Renal cortical epithelial cell (primary cell): ENCODE measurements around the gene KIR2DL3. TPM values are rescaled to one million over a fixed set of nuclear protein-coding genes. Genes with fewer than 3 reads are reported as not detected.
"Not testable (repeated sequence)": the region's sequence is repeated elsewhere in the genome, so short reads cannot be mapped to it uniquely, and the experiment has no call there.

Experiments
- DNase-seq: peaks from one replicate; pipeline ENCODE4 v3.0.0-alpha.2; 2011; ENCODE audit warnings: low read depth
- total RNA-seq: library from RNA; depleted of rRNA; stranded (reverse); fragments of >200 nt; gene quantifications from 2 replicates; pipeline ENCODE4 v1.2.3, GENCODE V29; 2014

KIR2DL3 gene
- not detected in 2 replicates for total RNA-seq

- DNase-seq, result not testable (repeated sequence)
Observed at GRCh38 chr19:54738306-54738705, at the start of gene KIR2DL3. Gene KIR2DL3, plus strand, starts transcription at chr19:54738513. Its CDS starts 33 bp downstream, at chr19:54738546.

- DNase-seq, result no peak
Observed at GRCh38 chr19:54691582-54692297, 46.6 kb upstream of the KIR2DL3 start.

GRCh38 chr19:54692298-54692615 lies 46.1 kb upstream of the KIR2DL3 start:
- no peak for DNase-seq

GRCh38 chr19:54694648-54695047 lies 43.7 kb upstream of the KIR2DL3 start:
- no peak for DNase-seq

- no peak for DNase-seq
Observed at GRCh38 chr19:54696117-54696548, 42.2 kb upstream of the KIR2DL3 start.

- no peak for DNase-seq
Observed at GRCh38 chr19:54696766-54697165, 41.5 kb upstream of the KIR2DL3 start.

- DNase-seq, result not testable (repeated sequence)
Observed at GRCh38 chr19:54697716-54698115, 40.6 kb upstream of the KIR2DL3 start.

GRCh38 chr19:54704928-54705327 lies 33.4 kb upstream of the KIR2DL3 start:
- no peak for DNase-seq

GRCh38 chr19:54707962-54708361 lies 30.4 kb upstream of the KIR2DL3 start:
- no peak for DNase-seq

- DNase-seq, result no peak
Observed at GRCh38 chr19:54708781-54709180, 29.5 kb upstream of the KIR2DL3 start.

- no peak for DNase-seq
Observed at GRCh38 chr19:54709212-54709948, 28.9 kb upstream of the KIR2DL3 start.

- DNase-seq, result not testable (repeated sequence)
Observed at GRCh38 chr19:54709956-54710355, 28.4 kb upstream of the KIR2DL3 start.

GRCh38 chr19:54724142-54724541 lies 14.2 kb upstream of the KIR2DL3 start, which contains the start of gene KIR3DL3:
Gene KIR3DL3, plus strand, starts transcription at chr19:54724442. Its CDS starts 55 bp downstream, at chr19:54724497.
- DNase-seq, result no peak

- DNase-seq, result no peak
Observed at GRCh38 chr19:54724644-54725043, 13.7 kb upstream of the KIR2DL3 start.

GRCh38 chr19:54725321-54725720 lies 13.0 kb upstream of the KIR2DL3 start:
- DNase-seq, result no peak

GRCh38 chr19:54727562-54727961 lies 10.8 kb upstream of the KIR2DL3 start:
- DNase-seq, result no peak

- no peak for DNase-seq
Observed at GRCh38 chr19:54728167-54728566, 10.1 kb upstream of the KIR2DL3 start.

- no peak for DNase-seq
Observed at GRCh38 chr19:54729416-54730188, 8.7 kb upstream of the KIR2DL3 start.

GRCh38 chr19:54731191-54731590 lies 7.1 kb upstream of the KIR2DL3 start:
- DNase-seq, result no peak

GRCh38 chr19:54738715-54739114 lies 402 bp downstream of the KIR2DL3 start:
- no peak for DNase-seq

GRCh38 chr19:54739587-54740497 lies 1.5 kb downstream of the KIR2DL3 start:
- DNase-seq, result no peak
